PC-9 (cell line): ENCODE data around the gene GPRIN3.
"Not testable (repeated sequence)": the region's sequence is repeated elsewhere in the genome, so short reads cannot be mapped to it uniquely, and the experiment has no call there.

Source experiments
- CTCF ChIP-seq: fragments of 200-600 bp; sonication (generic); conservative IDR thresholded peaks from 2 replicates; pipeline ENCODE4 v1.6.1; 2017; ENCODE audit warnings: mixed run types, antibody characterized with exemption, mild to moderate bottlenecking, moderate library complexity
- EZH2 ChIP-seq: fragments of 200-600 bp; sonication (generic); IDR thresholded peaks from 2 replicates; pipeline ENCODE4 v1.8.0; 2017; ENCODE audit warnings: antibody characterized with exemption, low read depth

GRCh38 chr4:89254347-89254746 is 53.3 kb downstream of the GPRIN3 start:
- TF ChIP-seq CTCF, EZH2: not testable (repeated sequence)
